ENCODE results near the gene GNB1L. TPM values are rescaled to one million over a fixed set of nuclear protein-coding genes. Genes with fewer than 3 reads are reported as not detected.

Gene GNB1L
- total and polyA plus RNA-seq, 10 of the 15 experiments (the other 5 are each of a cell fraction or from before 2014, with no cell fraction given), result 0.21 to 19.4 (median 6.8) TPM

- CTCF ChIA-PET, result no interaction called here
- in situ Hi-C loops (cut with MboI), result no loop called here
These were observed 22.4 kb upstream of the GNB1L start for GRCh38 chr22:19876941-19877625.

GRCh38 chr22:19876314-19876940, 21.8 kb upstream of the GNB1L start:
- Histone ChIP-seq H4K20me1 (ENCODE audit: control insufficient read depth, insufficient read depth) (no peaks in the 10 kb centered on the region), H3K4me3 (no peak overlapping the region), H3K27ac (ENCODE audit: control insufficient read depth, insufficient read depth) (no peak overlapping the region), H3K9me3 (replicated peaks; ENCODE audit: control insufficient read depth, insufficient read depth, low read length) (no peaks in the 10 kb centered on the region), H3K36me3 (ENCODE audit: control insufficient read depth in 2 of 2, insufficient read depth in 2 of 2, low read length in 1 of 2) (no peaks in the 10 kb centered on the region), H3K4me2 (ENCODE audit: control insufficient read depth, insufficient read depth) (no peak overlapping the region), H3K9ac (ENCODE audit: control insufficient read depth, insufficient read depth, low read length) (no peak overlapping the region), H3K27me3 (replicated peaks in 1 of 2; ENCODE audit: control insufficient read depth in 2 of 2, insufficient read depth in 2 of 2, low read length in 1 of 2) (no peaks in the 10 kb centered on the region), H3K79me2 (ENCODE audit: control insufficient read depth, insufficient read depth, low read length) (no peaks in the 10 kb centered on the region), H3K4me1 (ENCODE audit: control insufficient read depth, insufficient read depth, low read length) (no peaks in the 10 kb centered on the region), H2AFZ (ENCODE audit: control insufficient read depth, low read depth, low read length) (no peak overlapping the region)
- in situ Hi-C loops (cut with MboI) (no loop called here), intact Hi-C loops (cut with micrococcal nuclease; ENCODE audit: unreplicated experiment) (no loop called here)
- WGBS (ENCODE audit: insufficient coverage, insufficient replicate concordance, low lambda C conversion rate, missing lambda C conversion rate), result 62% methylated on average over 19 of the region's 21 CpGs
- CTCF ChIA-PET, result no interaction called here
- RAD21 ChIA-PET (ENCODE audit: unreplicated experiment), result no interaction called here
- ATAC-seq (no peak), FAIRE-seq (no peak), DNase-seq (ENCODE audit: low read depth, low spot score) (no peak)
- BruUV-seq (replicated peaks), result no TSS peak
- POLR2A ChIA-PET, result no interaction called here
- SMC1A ChIA-PET (ENCODE audit: uncharacterized antibody, unreplicated experiment), result no interaction called here
- TF ChIP-seq NKRF (conservative IDR thresholded peaks at IDR 0.05) (no peak), TBL1XR1 (IDR thresholded peaks at IDR 0.05; ENCODE audit: low read depth, low read length) (no peak), ESRRA (IDR thresholded peaks at IDR 0.05; ENCODE audit: low read length) (no peak), KAT2A (conservative IDR thresholded peaks at IDR 0.05; ENCODE audit: control insufficient read depth, low read depth, low read length) (no peak)
- TF ChIP-seq, protein P1, sequence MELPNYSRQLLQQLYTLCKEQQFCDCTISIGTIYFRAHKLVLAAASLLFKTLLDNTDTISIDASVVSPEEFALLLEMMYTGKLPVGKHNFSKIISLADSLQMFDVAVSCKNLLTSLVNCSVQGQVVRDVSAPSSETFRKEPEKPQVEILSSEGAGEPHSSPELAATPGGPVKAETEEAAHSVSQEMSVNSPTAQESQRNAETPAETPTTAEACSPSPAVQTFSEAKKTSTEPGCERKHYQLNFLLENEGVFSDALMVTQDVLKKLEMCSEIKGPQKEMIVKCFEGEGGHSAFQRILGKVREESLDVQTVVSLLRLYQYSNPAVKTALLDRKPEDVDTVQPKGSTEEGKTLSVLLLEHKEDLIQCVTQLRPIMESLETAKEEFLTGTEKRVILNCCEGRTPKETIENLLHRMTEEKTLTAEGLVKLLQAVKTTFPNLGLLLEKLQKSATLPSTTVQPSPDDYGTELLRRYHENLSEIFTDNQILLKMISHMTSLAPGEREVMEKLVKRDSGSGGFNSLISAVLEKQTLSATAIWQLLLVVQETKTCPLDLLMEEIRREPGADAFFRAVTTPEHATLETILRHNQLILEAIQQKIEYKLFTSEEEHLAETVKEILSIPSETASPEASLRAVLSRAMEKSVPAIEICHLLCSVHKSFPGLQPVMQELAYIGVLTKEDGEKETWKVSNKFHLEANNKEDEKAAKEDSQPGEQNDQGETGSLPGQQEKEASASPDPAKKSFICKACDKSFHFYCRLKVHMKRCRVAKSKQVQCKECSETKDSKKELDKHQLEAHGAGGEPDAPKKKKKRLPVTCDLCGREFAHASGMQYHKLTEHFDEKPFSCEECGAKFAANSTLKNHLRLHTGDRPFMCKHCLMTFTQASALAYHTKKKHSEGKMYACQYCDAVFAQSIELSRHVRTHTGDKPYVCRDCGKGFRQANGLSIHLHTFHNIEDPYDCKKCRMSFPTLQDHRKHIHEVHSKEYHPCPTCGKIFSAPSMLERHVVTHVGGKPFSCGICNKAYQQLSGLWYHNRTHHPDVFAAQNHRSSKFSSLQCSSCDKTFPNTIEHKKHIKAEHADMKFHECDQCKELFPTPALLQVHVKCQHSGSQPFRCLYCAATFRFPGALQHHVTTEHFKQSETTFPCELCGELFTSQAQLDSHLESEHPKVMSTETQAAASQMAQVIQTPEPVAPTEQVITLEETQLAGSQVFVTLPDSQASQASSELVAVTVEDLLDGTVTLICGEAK (IDR thresholded peaks at IDR 0.05; ENCODE audit: borderline replicate concordance), result no peak
- TF ChIP-seq, protein P2, sequence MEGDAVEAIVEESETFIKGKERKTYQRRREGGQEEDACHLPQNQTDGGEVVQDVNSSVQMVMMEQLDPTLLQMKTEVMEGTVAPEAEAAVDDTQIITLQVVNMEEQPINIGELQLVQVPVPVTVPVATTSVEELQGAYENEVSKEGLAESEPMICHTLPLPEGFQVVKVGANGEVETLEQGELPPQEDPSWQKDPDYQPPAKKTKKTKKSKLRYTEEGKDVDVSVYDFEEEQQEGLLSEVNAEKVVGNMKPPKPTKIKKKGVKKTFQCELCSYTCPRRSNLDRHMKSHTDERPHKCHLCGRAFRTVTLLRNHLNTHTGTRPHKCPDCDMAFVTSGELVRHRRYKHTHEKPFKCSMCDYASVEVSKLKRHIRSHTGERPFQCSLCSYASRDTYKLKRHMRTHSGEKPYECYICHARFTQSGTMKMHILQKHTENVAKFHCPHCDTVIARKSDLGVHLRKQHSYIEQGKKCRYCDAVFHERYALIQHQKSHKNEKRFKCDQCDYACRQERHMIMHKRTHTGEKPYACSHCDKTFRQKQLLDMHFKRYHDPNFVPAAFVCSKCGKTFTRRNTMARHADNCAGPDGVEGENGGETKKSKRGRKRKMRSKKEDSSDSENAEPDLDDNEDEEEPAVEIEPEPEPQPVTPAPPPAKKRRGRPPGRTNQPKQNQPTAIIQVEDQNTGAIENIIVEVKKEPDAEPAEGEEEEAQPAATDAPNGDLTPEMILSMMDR (IDR thresholded peaks at IDR 0.05 in 2 of 3, conservative IDR thresholded peaks at IDR 0.05 in 1 of 3; ENCODE audit: control insufficient read depth in 2 of 3, extremely low read depth in 1 of 3, insufficient read depth in 1 of 3, low read depth in 3 of 3, low read length in 3 of 3), result no peak

More at GRCh38 chr22:19876941-19877625, 22.4 kb upstream of the GNB1L start:
- Histone ChIP-seq H2AFZ (ENCODE audit: control insufficient read depth, low read depth, low read length) (no peak overlapping the region), H3K27ac (ENCODE audit: control insufficient read depth, insufficient read depth) (no peak overlapping the region), H3K4me2 (ENCODE audit: control insufficient read depth, insufficient read depth) (no peak overlapping the region), H3K36me3 (ENCODE audit: control insufficient read depth in 2 of 2, insufficient read depth in 2 of 2, low read length in 1 of 2) (no peaks in the 10 kb centered on the region), H4K20me1 (ENCODE audit: control insufficient read depth, insufficient read depth) (no peaks in the 10 kb centered on the region), H3K79me2 (ENCODE audit: control insufficient read depth, insufficient read depth, low read length) (no peaks in the 10 kb centered on the region), H3K9ac (ENCODE audit: control insufficient read depth, insufficient read depth, low read length) (no peak overlapping the region), H3K4me1 (ENCODE audit: control insufficient read depth, insufficient read depth, low read length) (no peaks in the 10 kb centered on the region), H3K4me3 (no peak overlapping the region), H3K27me3 (replicated peaks in 1 of 2; ENCODE audit: control insufficient read depth in 2 of 2, insufficient read depth in 2 of 2, low read length in 1 of 2) (no peaks in the 10 kb centered on the region), H3K9me3 (replicated peaks; ENCODE audit: control insufficient read depth, insufficient read depth, low read length) (no peaks in the 10 kb centered on the region)
- POLR2A ChIA-PET, result no interaction called here
- ATAC-seq, result no peak
- no peak for FAIRE-seq
- 63% methylated on average over 18 of the region's 18 CpGs for WGBS (ENCODE audit: insufficient coverage, insufficient replicate concordance, low lambda C conversion rate, missing lambda C conversion rate)
- SMC1A ChIA-PET (ENCODE audit: uncharacterized antibody, unreplicated experiment), result no interaction called here
- DNase-seq (ENCODE audit: low read depth, low spot score), result no peak
- RAD21 ChIA-PET (ENCODE audit: unreplicated experiment), result no interaction called here
- no peak for TF ChIP-seq TAF1 (IDR thresholded peaks at IDR 0.05; ENCODE audit: borderline replicate concordance, low read depth, low read length)
- TF ChIP-seq BACH1 (IDR thresholded peaks at IDR 0.05; ENCODE audit: borderline replicate concordance), result no peak
- no peak for TF ChIP-seq SUZ12 (IDR thresholded peaks at IDR 0.05; ENCODE audit: unreplicated experiment)
- intact Hi-C loops (cut with micrococcal nuclease; ENCODE audit: unreplicated experiment), result no loop called here
- no TSS peak for BruUV-seq (replicated peaks)

Measured in GM12878 (cell line).